ENCODE data around the gene IL31. TPM values are rescaled to one million over a fixed set of nuclear protein-coding genes. Genes with fewer than 3 reads are reported as not detected.

The IL31 gene
- total and polyA plus RNA-seq, 4 donors, result not detected

DNA sequence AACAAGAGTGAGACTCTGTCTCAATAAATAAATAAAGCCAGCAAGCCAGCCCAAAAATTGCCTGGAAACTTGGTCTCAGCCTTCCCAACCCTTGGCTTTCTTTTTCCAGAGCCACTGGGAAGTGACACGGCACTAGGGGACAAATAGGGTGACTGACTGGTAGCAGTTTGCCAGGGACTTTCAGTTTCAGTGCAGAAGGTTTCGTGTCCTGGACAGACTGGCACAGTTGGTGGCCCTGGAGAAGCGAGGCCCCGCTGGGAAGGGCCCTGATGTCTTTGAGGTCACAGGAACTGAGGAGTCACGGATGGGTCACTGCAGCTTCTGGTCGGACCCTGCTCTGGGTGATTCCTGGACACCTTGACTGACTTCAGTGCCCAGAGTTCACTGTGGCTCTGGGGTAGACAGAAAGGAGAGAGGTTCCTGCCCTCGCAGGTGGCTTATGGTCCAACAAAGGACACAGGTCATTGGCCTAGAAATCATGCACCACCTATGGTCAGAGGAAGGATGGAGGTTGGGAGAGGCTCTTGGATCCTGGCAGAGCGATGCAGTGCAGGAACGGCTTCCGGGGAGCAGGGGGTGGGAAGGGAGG, 11.6 kb upstream of the IL31 start:
- Histone ChIP-seq H3K36me3 (ENCODE audit: control insufficient read depth in 4 of 4, insufficient read depth in 3 of 4, low read depth in 1 of 4, low read length in 3 of 4) (no peaks in the 10 kb centered on the region), H3K4me1 (ENCODE audit: control insufficient read depth in 4 of 4, insufficient read depth in 4 of 4, low read length in 3 of 4) (peaks cover 5 to 17% (median 12%) of the 10 kb centered on the region in 4 donors), H3K9me3 (ENCODE audit: control insufficient read depth in 4 of 4, low read length in 3 of 4) (no peaks in the 10 kb centered on the region), H3K27ac (ENCODE audit: low read depth in 1 of 2, low read length in 2 of 2) (peak overlapping the region; percentile 79 to 80), H3K9ac (ENCODE audit: low read depth in 1 of 2, low read length in 2 of 2) (no peak overlapping the region), H3K27me3 (ENCODE audit: control insufficient read depth in 4 of 4, insufficient read depth in 4 of 4, low read length in 3 of 4) (no peaks in the 10 kb centered on the region), H3K4me3 (ENCODE audit: low read depth in 1 of 3, low read length in 3 of 3) (peak overlapping the region in 1 of 3 donors; percentile 7)
- TF ChIP-seq, protein P1, sequence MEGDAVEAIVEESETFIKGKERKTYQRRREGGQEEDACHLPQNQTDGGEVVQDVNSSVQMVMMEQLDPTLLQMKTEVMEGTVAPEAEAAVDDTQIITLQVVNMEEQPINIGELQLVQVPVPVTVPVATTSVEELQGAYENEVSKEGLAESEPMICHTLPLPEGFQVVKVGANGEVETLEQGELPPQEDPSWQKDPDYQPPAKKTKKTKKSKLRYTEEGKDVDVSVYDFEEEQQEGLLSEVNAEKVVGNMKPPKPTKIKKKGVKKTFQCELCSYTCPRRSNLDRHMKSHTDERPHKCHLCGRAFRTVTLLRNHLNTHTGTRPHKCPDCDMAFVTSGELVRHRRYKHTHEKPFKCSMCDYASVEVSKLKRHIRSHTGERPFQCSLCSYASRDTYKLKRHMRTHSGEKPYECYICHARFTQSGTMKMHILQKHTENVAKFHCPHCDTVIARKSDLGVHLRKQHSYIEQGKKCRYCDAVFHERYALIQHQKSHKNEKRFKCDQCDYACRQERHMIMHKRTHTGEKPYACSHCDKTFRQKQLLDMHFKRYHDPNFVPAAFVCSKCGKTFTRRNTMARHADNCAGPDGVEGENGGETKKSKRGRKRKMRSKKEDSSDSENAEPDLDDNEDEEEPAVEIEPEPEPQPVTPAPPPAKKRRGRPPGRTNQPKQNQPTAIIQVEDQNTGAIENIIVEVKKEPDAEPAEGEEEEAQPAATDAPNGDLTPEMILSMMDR (IDR thresholded peaks at IDR 0.05; ENCODE audit: low read depth, low read length, missing input control), result no peak
- TF ChIP-seq GABPA (IDR thresholded peaks at IDR 0.05 in 1 of 2, conservative IDR thresholded peaks at IDR 0.05 in 1 of 2), result peak in 1 of 2 donors; percentile 11
- TF ChIP-seq JUND (IDR thresholded peaks at IDR 0.05), result no peak
- peak; percentile 86 for TF ChIP-seq SP1 (IDR thresholded peaks at IDR 0.05)
- no peak for TF ChIP-seq TAF1 (conservative IDR thresholded peaks at IDR 0.05)
- TF ChIP-seq HNF4A (conservative IDR thresholded peaks at IDR 0.05), result peak; percentile 31 to 63
- peak in 1 of 2 donors; percentile 16 for TF ChIP-seq RAD21 (IDR thresholded peaks at IDR 0.05)
- TF ChIP-seq RXRA (IDR thresholded peaks at IDR 0.05), result peak; percentile 85 to 92
- no peak for TF ChIP-seq EGR1 (IDR thresholded peaks at IDR 0.05; ENCODE audit: low read depth in 2 of 2)
- peak; percentile 14 for TF ChIP-seq YY1 (IDR thresholded peaks at IDR 0.05)
- TF ChIP-seq NR2F2 (IDR thresholded peaks at IDR 0.05), result no peak
- no peak for TF ChIP-seq HNF4G (IDR thresholded peaks at IDR 0.05)
- 38% methylated on average over 10 of the region's 10 CpGs for WGBS
- no peak for DNase-seq (ENCODE audit: low spot score)

DNA sequence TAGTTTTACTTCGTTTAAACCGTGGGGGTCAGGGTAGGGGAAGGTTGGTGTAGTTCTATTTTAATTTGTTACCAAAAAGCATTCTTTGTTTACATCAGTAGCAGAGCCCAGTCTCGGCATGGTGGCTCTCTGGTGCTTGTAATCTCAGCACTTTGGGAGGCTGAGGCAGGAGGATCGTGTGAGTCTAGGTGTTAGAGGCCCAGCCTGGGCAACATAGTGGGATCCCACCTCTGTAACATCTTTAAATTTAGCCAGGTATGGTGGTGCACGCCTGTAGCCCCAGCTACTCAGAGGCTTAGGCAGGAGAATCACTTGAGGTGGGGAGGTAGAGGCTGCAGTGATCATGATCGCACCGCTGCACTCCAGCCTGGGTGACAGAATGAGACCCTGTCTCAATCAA, 11.1 kb upstream of the IL31 start:
- TF ChIP-seq EGR1 (IDR thresholded peaks at IDR 0.05; ENCODE audit: low read depth in 2 of 2) (no peak), SP1 (IDR thresholded peaks at IDR 0.05) (no peak), FOXA2 (IDR thresholded peaks at IDR 0.05) (no peak)
- Histone ChIP-seq H3K4me1 (ENCODE audit: control insufficient read depth in 4 of 4, insufficient read depth in 4 of 4, low read length in 3 of 4) (peaks cover 5 to 17% (median 12%) of the 10 kb centered on the region in 4 donors), H3K27ac (ENCODE audit: low read depth in 1 of 2, low read length in 2 of 2) (peak overlapping the region; percentile 42 to 80), H3K9me3 (ENCODE audit: control insufficient read depth in 4 of 4, low read length in 3 of 4) (no peaks in the 10 kb centered on the region), H3K4me3 (ENCODE audit: low read depth in 1 of 3, low read length in 3 of 3) (no peak overlapping the region), H3K27me3 (ENCODE audit: control insufficient read depth in 4 of 4, insufficient read depth in 4 of 4, low read length in 3 of 4) (no peaks in the 10 kb centered on the region), H3K36me3 (ENCODE audit: control insufficient read depth in 4 of 4, insufficient read depth in 3 of 4, low read depth in 1 of 4, low read length in 3 of 4) (no peaks in the 10 kb centered on the region), H3K9ac (ENCODE audit: low read depth in 1 of 2, low read length in 2 of 2) (no peak overlapping the region)
- 81% methylated on average over 7 of the region's 7 CpGs for WGBS
- no peak for DNase-seq (ENCODE audit: low spot score)

GRCh38 chr12:122184517-122184916, 10.5 kb upstream of the IL31 start:
- no peaks in the 10 kb centered on the region for H3K9me3 ChIP-seq (ENCODE audit: control insufficient read depth in 4 of 4, low read length in 3 of 4)
- no peaks in the 10 kb centered on the region for H3K27me3 ChIP-seq (ENCODE audit: control insufficient read depth in 4 of 4, insufficient read depth in 4 of 4, low read length in 3 of 4)
- H3K27ac ChIP-seq (ENCODE audit: low read depth in 1 of 2, low read length in 2 of 2), result no peak overlapping the region
- H3K36me3 ChIP-seq (ENCODE audit: control insufficient read depth in 4 of 4, insufficient read depth in 3 of 4, low read depth in 1 of 4, low read length in 3 of 4), result no peaks in the 10 kb centered on the region
- no peak overlapping the region for H3K9ac ChIP-seq (ENCODE audit: low read depth in 1 of 2, low read length in 2 of 2)
- WGBS, result 86% methylated on average over 18 of the region's 18 CpGs
- H3K4me3 ChIP-seq (ENCODE audit: low read depth in 1 of 3, low read length in 3 of 3), result no peak overlapping the region
- H3K4me1 ChIP-seq (ENCODE audit: control insufficient read depth in 4 of 4, insufficient read depth in 4 of 4, low read length in 3 of 4), result peaks cover 5 to 17% (median 12%) of the 10 kb centered on the region in 4 donors
- DNase-seq (ENCODE audit: low spot score), result no peak
- TF ChIP-seq, protein P2, sequence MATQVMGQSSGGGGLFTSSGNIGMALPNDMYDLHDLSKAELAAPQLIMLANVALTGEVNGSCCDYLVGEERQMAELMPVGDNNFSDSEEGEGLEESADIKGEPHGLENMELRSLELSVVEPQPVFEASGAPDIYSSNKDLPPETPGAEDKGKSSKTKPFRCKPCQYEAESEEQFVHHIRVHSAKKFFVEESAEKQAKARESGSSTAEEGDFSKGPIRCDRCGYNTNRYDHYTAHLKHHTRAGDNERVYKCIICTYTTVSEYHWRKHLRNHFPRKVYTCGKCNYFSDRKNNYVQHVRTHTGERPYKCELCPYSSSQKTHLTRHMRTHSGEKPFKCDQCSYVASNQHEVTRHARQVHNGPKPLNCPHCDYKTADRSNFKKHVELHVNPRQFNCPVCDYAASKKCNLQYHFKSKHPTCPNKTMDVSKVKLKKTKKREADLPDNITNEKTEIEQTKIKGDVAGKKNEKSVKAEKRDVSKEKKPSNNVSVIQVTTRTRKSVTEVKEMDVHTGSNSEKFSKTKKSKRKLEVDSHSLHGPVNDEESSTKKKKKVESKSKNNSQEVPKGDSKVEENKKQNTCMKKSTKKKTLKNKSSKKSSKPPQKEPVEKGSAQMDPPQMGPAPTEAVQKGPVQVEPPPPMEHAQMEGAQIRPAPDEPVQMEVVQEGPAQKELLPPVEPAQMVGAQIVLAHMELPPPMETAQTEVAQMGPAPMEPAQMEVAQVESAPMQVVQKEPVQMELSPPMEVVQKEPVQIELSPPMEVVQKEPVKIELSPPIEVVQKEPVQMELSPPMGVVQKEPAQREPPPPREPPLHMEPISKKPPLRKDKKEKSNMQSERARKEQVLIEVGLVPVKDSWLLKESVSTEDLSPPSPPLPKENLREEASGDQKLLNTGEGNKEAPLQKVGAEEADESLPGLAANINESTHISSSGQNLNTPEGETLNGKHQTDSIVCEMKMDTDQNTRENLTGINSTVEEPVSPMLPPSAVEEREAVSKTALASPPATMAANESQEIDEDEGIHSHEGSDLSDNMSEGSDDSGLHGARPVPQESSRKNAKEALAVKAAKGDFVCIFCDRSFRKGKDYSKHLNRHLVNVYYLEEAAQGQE (IDR thresholded peaks at IDR 0.05), result no peak
- TF ChIP-seq, protein P1 (IDR thresholded peaks at IDR 0.05; ENCODE audit: low read depth, low read length, missing input control), result no peak
- TF ChIP-seq EGR1 (IDR thresholded peaks at IDR 0.05; ENCODE audit: low read depth in 2 of 2) (no peak), NR2F2 (IDR thresholded peaks at IDR 0.05) (no peak), RAD21 (IDR thresholded peaks at IDR 0.05) (no peak), JUND (IDR thresholded peaks at IDR 0.05) (no peak), YY1 (IDR thresholded peaks at IDR 0.05) (no peak), HNF4G (IDR thresholded peaks at IDR 0.05) (no peak), RXRA (IDR thresholded peaks at IDR 0.05) (no peak), ZBTB33 (IDR thresholded peaks at IDR 0.05) (no peak), FOXA2 (IDR thresholded peaks at IDR 0.05) (no peak), GABPA (IDR thresholded peaks at IDR 0.05 in 1 of 2, conservative IDR thresholded peaks at IDR 0.05 in 1 of 2) (no peak)
- TF ChIP-seq, protein P3, sequence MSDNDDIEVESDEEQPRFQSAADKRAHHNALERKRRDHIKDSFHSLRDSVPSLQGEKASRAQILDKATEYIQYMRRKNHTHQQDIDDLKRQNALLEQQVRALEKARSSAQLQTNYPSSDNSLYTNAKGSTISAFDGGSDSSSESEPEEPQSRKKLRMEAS (IDR thresholded peaks at IDR 0.05), result no peak

All from liver (tissue), 9 donors.